Measurements from ENCODE around the gene PCDHGA12. TPM values are rescaled to one million over a fixed set of nuclear protein-coding genes. Genes with fewer than 3 reads are reported as not detected.
"Not testable (repeated sequence)": the region's sequence is repeated elsewhere in the genome, so short reads cannot be mapped to it uniquely, and the experiment has no call there.

Gene PCDHGA12
- total and polyA plus RNA-seq, 2 donors (not counting 1 experiment from before 2014, with no cell fraction given) = 11.9 to 13.7 TPM

DNA sequence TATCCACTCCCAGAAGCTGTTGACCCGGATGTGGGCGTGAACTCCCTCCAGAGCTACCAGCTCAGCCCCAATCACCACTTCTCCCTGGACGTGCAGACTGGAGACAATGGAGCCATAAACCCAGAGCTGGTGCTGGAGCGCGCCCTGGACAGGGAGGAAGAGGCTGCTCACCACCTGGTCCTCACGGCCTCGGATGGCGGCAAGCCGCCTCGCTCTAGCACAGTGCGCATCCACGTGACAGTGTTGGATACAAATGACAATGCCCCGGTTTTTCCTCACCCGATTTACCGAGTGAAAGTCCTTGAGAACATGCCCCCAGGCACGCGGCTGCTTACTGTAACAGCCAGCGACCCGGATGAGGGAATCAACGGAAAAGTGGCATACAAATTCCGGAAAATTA, 37.0 kb upstream of the PCDHGA12 start:
- no peak for TF ChIP-seq EZH2 (IDR thresholded peaks at IDR 0.05; ENCODE audit: low read length, missing control alignments)
- TF ChIP-seq, protein P1, sequence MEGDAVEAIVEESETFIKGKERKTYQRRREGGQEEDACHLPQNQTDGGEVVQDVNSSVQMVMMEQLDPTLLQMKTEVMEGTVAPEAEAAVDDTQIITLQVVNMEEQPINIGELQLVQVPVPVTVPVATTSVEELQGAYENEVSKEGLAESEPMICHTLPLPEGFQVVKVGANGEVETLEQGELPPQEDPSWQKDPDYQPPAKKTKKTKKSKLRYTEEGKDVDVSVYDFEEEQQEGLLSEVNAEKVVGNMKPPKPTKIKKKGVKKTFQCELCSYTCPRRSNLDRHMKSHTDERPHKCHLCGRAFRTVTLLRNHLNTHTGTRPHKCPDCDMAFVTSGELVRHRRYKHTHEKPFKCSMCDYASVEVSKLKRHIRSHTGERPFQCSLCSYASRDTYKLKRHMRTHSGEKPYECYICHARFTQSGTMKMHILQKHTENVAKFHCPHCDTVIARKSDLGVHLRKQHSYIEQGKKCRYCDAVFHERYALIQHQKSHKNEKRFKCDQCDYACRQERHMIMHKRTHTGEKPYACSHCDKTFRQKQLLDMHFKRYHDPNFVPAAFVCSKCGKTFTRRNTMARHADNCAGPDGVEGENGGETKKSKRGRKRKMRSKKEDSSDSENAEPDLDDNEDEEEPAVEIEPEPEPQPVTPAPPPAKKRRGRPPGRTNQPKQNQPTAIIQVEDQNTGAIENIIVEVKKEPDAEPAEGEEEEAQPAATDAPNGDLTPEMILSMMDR (conservative IDR thresholded peaks at IDR 0.05 in 1 of 2, IDR thresholded peaks at IDR 0.05 in 1 of 2; ENCODE audit: low read depth in 1 of 2, low read length in 2 of 2) = no peak
- Histone ChIP-seq H3K4me2 (ENCODE audit: extremely low read depth, insufficient read depth, low read length) (no peak overlapping the region), H2AFZ (ENCODE audit: low read length) (no peak overlapping the region), H3K9me3 (ENCODE audit: control insufficient read depth, insufficient read depth, low read depth, low read length) (peaks cover 4% of the 10 kb centered on the region), H3K9ac (ENCODE audit: insufficient read depth, low read length) (no peak overlapping the region), H3K36me3 (ENCODE audit: control insufficient read depth, insufficient read depth, low read length) (no peaks in the 10 kb centered on the region), H4K20me1 (ENCODE audit: control insufficient read depth, extremely low read depth, insufficient read depth, low read length) (no peaks in the 10 kb centered on the region), H3K4me1 (ENCODE audit: control insufficient read depth, extremely low read depth, insufficient read depth, low read length) (no peaks in the 10 kb centered on the region), H3K4me3 (replicated peaks in 1 of 4; ENCODE audit: control extremely low read depth in 1 of 4, insufficient read depth in 1 of 4, low read depth in 3 of 4, low read length in 4 of 4) (no peak overlapping the region), H3K79me2 (ENCODE audit: control insufficient read depth, insufficient read depth, low read length) (no peaks in the 10 kb centered on the region), H3K27me3 (ENCODE audit: control insufficient read depth, insufficient read depth, low read length) (no peaks in the 10 kb centered on the region), H3K27ac (ENCODE audit: insufficient read depth, low read length) (no peak overlapping the region)
- DNase-seq (ENCODE audit: low read depth in 2 of 2) = no peak

DNA sequence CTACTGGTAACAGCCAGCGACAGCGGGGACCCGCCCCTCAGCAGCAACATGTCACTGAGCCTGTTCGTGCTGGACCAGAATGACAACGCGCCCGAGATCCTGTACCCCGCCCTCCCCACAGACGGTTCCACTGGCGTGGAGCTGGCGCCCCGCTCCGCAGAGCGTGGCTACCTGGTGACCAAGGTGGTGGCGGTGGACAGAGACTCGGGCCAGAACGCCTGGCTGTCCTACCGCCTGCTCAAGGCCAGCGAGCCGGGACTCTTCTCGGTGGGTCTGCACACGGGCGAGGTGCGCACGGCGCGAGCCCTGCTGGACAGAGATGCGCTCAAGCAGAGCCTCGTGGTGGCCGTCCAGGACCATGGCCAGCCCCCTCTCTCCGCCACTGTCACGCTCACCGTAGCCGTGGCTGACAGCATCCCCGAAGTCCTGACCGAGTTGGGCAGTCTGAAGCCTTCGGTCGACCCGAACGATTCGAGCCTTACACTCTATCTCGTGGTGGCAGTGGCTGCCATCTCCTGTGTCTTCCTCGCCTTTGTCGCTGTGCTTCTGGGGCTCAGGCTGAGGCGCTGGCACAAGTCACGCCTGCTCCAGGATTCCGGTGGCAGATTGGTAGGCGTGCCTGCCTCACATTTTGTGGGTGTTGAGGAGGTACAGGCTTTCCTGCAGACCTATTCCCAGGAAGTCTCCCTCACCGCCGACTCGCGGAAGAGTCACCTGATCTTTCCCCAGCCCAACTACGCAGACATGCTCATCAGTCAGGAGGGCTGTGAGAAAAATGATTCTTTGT, 35.7 kb upstream of the PCDHGA12 start:
- not testable (repeated sequence) for H3K79me2 ChIP-seq (ENCODE audit: control insufficient read depth, insufficient read depth, low read length); H3K36me3 ChIP-seq (ENCODE audit: control insufficient read depth, insufficient read depth, low read length); H3K4me3 ChIP-seq (replicated peaks in 1 of 4; ENCODE audit: control extremely low read depth in 1 of 4, insufficient read depth in 1 of 4, low read depth in 3 of 4, low read length in 4 of 4); H2AFZ ChIP-seq (ENCODE audit: low read length); H3K4me2 ChIP-seq (ENCODE audit: extremely low read depth, insufficient read depth, low read length); H3K27ac ChIP-seq (ENCODE audit: insufficient read depth, low read length); H4K20me1 ChIP-seq (ENCODE audit: control insufficient read depth, extremely low read depth, insufficient read depth, low read length); DNase-seq (ENCODE audit: low read depth in 2 of 2); H3K9me3 ChIP-seq (ENCODE audit: control insufficient read depth, insufficient read depth, low read depth, low read length); H3K4me1 ChIP-seq (ENCODE audit: control insufficient read depth, extremely low read depth, insufficient read depth, low read length); H3K27me3 ChIP-seq (ENCODE audit: control insufficient read depth, insufficient read depth, low read length); H3K9ac ChIP-seq (ENCODE audit: insufficient read depth, low read length)

DNA sequence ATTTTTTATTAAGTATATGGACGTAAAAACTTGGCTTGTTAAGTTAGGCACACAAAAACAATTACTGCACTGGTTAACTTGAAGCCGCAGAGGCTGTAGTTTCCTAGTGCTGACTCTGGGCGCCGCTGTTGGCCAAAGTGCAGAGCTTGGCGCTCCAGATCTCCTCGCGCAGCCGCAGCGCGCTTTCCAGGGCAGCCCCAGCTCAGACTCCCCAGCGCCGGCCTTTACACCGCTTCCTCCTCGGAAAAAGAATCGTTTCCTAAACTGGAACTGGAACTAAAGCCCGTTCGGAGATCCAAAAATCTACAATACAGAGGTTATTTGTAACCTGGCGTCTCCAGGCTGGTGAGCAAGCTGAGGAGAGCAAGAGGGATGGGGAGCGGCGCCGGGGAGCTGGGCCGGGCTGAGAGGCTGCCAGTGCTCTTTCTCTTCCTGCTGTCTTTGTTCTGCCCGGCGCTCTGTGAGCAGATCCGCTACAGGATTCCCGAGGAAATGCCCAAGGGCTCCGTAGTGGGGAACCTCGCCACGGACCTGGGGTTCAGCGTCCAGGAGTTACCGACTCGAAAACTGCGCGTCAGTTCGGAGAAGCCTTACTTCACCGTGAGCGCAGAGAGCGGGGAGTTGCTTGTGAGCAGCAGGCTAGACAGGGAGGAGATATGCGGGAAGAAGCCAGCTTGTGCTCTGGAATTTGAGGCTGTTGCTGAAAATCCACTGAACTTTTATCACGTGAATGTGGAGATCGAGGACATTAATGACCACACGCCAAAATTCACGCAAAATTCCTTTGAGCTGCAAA, 32.4 kb upstream of the PCDHGA12 start, which contains the start of gene PCDHGB5:
PCDHGB5 (plus strand) TSS at position 192 of the 796 bp plus-strand sequence; CDS start at position 373, 181 bp downstream.
- H3K9ac ChIP-seq (ENCODE audit: insufficient read depth, low read length); H3K36me3 ChIP-seq (ENCODE audit: control insufficient read depth, insufficient read depth, low read length); H3K4me1 ChIP-seq (ENCODE audit: control insufficient read depth, extremely low read depth, insufficient read depth, low read length); H2AFZ ChIP-seq (ENCODE audit: low read length); H3K27me3 ChIP-seq (ENCODE audit: control insufficient read depth, insufficient read depth, low read length); H3K9me3 ChIP-seq (ENCODE audit: control insufficient read depth, insufficient read depth, low read depth, low read length); H4K20me1 ChIP-seq (ENCODE audit: control insufficient read depth, extremely low read depth, insufficient read depth, low read length); H3K79me2 ChIP-seq (ENCODE audit: control insufficient read depth, insufficient read depth, low read length): not testable (repeated sequence)
- DNase-seq (ENCODE audit: low read depth in 2 of 2) = peak; percentile 50 to 65
- Histone ChIP-seq H3K4me2 (ENCODE audit: extremely low read depth, insufficient read depth, low read length) (peak within 1 kb of the TSS; percentile 23), H3K4me3 (replicated peaks in 1 of 4; ENCODE audit: control extremely low read depth in 1 of 4, insufficient read depth in 1 of 4, low read depth in 3 of 4, low read length in 4 of 4) (peak within 1 kb of the TSS; percentile 22 to 56 (median 39)), H3K27ac (ENCODE audit: insufficient read depth, low read length) (peak within 1 kb of the TSS; percentile 50)
- TF ChIP-seq, protein P1 (conservative IDR thresholded peaks at IDR 0.05 in 1 of 2, IDR thresholded peaks at IDR 0.05 in 1 of 2; ENCODE audit: low read depth in 1 of 2, low read length in 2 of 2) = peak; percentile 54 to 60

Measured in fibroblast of lung (primary cell).